GM12878 (cell line): ENCODE data around the gene RASSF4. TPM values are rescaled to one million over a fixed set of nuclear protein-coding genes. Genes with fewer than 3 reads are reported as not detected.

Source experiments
- ATAC-seq: fragments of 200-7000 bp; cut with Tn5 transposase; 3 replicates; pipeline ENCODE4 v1.9.1; 2020; ENCODE audit warnings: mild to moderate bottlenecking, moderate library complexity
- BruUV-seq: library from RNA; stranded (reverse); fragments of 400-500 nt; replicated peaks from 2 replicates; lab custom pipeline; 2021; lab: Mats Ljungman, UMichigan
- CTCF ChIA-PET: fragments of 300-600 bp; sonication (Branson Sonifier 250); formaldehyde crosslinking; extraction: SDS; loops from one replicate; lab custom pipeline; 2021; ENCODE audit warnings: inconsistent platforms; lab: Yijun Ruan, JAX
- POLR2A ChIA-PET: fragments of 350-600 bp; formaldehyde crosslinking; extraction: SDS; loops from one replicate; lab custom pipeline; 2021; ENCODE audit warnings: inconsistent platforms; lab: Charles Lee
- RAD21 ChIA-PET: fragments of 300-600 bp; sonication (Branson Sonifier 250); formaldehyde crosslinking; loops from one replicate; lab custom pipeline; 2023; ENCODE audit warnings: antibody characterized with exemption; ENCODE audit not compliant: unreplicated experiment; lab: Charles Lee
- SMC1A ChIA-PET: fragments of 300-600 bp; sonication (Branson Sonifier 250); formaldehyde crosslinking; loops from one replicate; lab custom pipeline; 2023; ENCODE audit not compliant: unreplicated experiment, uncharacterized antibody; lab: Charles Lee
- DNase-seq: peaks from one replicate; pipeline ENCODE4 v3.0.0-alpha.2; 2011; ENCODE audit warnings: low read depth, low spot score
- FAIRE-seq: peaks from 3 replicates; lab custom pipeline; 2011; peaks lifted over from hg19 to GRCh38; lab: Jason Lieb, UNC
- H2AFZ ChIP-seq: 2 replicates; pipeline ENCODE4 v1.6.0; 2011; ENCODE audit warnings: low read depth, low read length, control low read depth; ENCODE audit not compliant: control insufficient read depth
- H3K27ac ChIP-seq: 2 replicates; pipeline ENCODE4 v1.5.1; 2011; ENCODE audit warnings: control low read depth; ENCODE audit not compliant: control insufficient read depth, insufficient read depth
- H3K27me3 ChIP-seq, 2 experiments: replicated peaks in 1 of 2; 2 replicates each; pipeline versions ENCODE4 v1.6.0 to v1.6.1; 2011; ENCODE audit warnings: low read length in 1 of 2; ENCODE audit not compliant: control insufficient read depth in 2 of 2, insufficient read depth in 2 of 2
- H3K36me3 ChIP-seq, 2 experiments: 2 replicates each; pipeline ENCODE4 v1.5.1; 2011; ENCODE audit warnings: low read length in 1 of 2; ENCODE audit not compliant: control insufficient read depth in 2 of 2, insufficient read depth in 2 of 2
- H3K4me1 ChIP-seq: 2 replicates; pipeline ENCODE4 v1.6.1; 2011; ENCODE audit warnings: mild to moderate bottlenecking, low read length, moderate library complexity, mixed read lengths; ENCODE audit not compliant: control insufficient read depth, insufficient read depth
- H3K4me2 ChIP-seq: 2 replicates; pipeline ENCODE4 v1.6.0; 2011; ENCODE audit warnings: control low read depth; ENCODE audit not compliant: control insufficient read depth, insufficient read depth
- H3K4me3 ChIP-seq: fragments of 200-600 bp; sonication (generic); 2 replicates; pipeline ENCODE4 v1.5.1; 2016
- H3K79me2 ChIP-seq: 2 replicates; pipeline ENCODE4 v1.6.0; 2011; ENCODE audit warnings: low read length; ENCODE audit not compliant: control insufficient read depth, insufficient read depth
- H3K9ac ChIP-seq: 2 replicates; pipeline ENCODE4 v1.8.0; 2011; ENCODE audit warnings: low read length, control low read depth, mixed read lengths; ENCODE audit not compliant: control insufficient read depth, insufficient read depth
- H3K9me3 ChIP-seq: replicated peaks from 3 replicates; pipeline ENCODE4 v1.5.1; 2011; ENCODE audit warnings: mild to moderate bottlenecking, low read length; ENCODE audit not compliant: control insufficient read depth, insufficient read depth
- H4K20me1 ChIP-seq: 2 replicates; pipeline ENCODE4 v1.6.0; 2011; ENCODE audit not compliant: control insufficient read depth, insufficient read depth
- EZH2 ChIP-seq: IDR thresholded peaks from 2 replicates; pipeline ENCODE4 v1.6.1; 2012; ENCODE audit warnings: low read depth, mild to moderate bottlenecking, control low read depth, inconsistent platforms, low read length, borderline replicate concordance; ENCODE audit not compliant: control insufficient read depth
- FOS ChIP-seq: IDR thresholded peaks from 3 replicates; pipeline ENCODE4 v1.6.1; 2011; ENCODE audit warnings: borderline replicate concordance; ENCODE audit not compliant: insufficient read length; ENCODE audit errors: extremely low read depth
- GABPA ChIP-seq: IDR thresholded peaks from 2 replicates; pipeline ENCODE4 v1.6.1; 2014; ENCODE audit warnings: antibody characterized with exemption, low read depth, mild to moderate bottlenecking, inconsistent platforms
- MTA3 ChIP-seq: IDR thresholded peaks from 2 replicates; pipeline ENCODE4 v1.6.1; 2012; ENCODE audit warnings: low read length, inconsistent platforms, borderline replicate concordance
- SIN3A ChIP-seq: IDR thresholded peaks from 2 replicates; pipeline ENCODE4 v1.6.1; 2012; ENCODE audit warnings: low read depth, low read length, improper control_type of control experiment
- SREBF2 ChIP-seq: IDR thresholded peaks from 2 replicates; pipeline ENCODE4 v1.6.1; 2012; ENCODE audit warnings: mild to moderate bottlenecking, low read length
- WRNIP1 ChIP-seq: IDR thresholded peaks from 2 replicates; pipeline ENCODE4 v1.6.1; 2011; ENCODE audit warnings: low read depth, low read length, improper control_type of control experiment, borderline replicate concordance
- WGBS: methylation state at CpG from one replicate; pipeline ENCODE4 v1.1.6; 2016; ENCODE audit warnings: low lambda C conversion rate; ENCODE audit not compliant: insufficient replicate concordance, insufficient coverage; ENCODE audit errors: missing lambda C conversion rate; 5-methylcytosine and 5-hydroxymethylcytosine counted together
- in situ Hi-C: fragments of 300-500 bp; cut with MboI; formaldehyde crosslinking; loops from 9 replicates; pipeline ENCODE4 v1.14.3; 2018; ENCODE audit warnings: mixed read lengths
- intact Hi-C: fragments of 100-400 bp; cut with micrococcal nuclease; formaldehyde crosslinking; loops from one replicate; pipeline ENCODE4 v1.14.2; 2022; ENCODE audit not compliant: unreplicated experiment
- polyA plus RNA-seq, 11 experiments: library from polyadenylated mRNA; depleted of rRNA in 4 of 11; unstranded in 6 of 11; stranded (reverse) in 5 of 11; fragments of >200 nt; fragmentation: Nextera tagmentation in 4 of 11; fragmentation: Illumina TruSeq in 1 of 11; extraction: Ambion mirVana in 4 of 11; extraction: Trizol in 1 of 11; gene quantifications; 1 replicate in 1 of 11; 2 replicates in 10 of 11; pipeline versions ENCODE4 v1.2.1 to v1.2.3, GENCODE V29; 2011 to 2016; ENCODE audit warnings: inconsistent platforms in 2 of 11, missing spikeins in 2 of 11, low read depth in 1 of 11
- total RNA-seq, 4 experiments: library from RNA; depleted of rRNA in 3 of 4; stranded (reverse); fragments of >200 nt in 3 of 4; fragmentation: Illumina TruSeq in 1 of 4; extraction: Trizol in 1 of 4; gene quantifications; 2 replicates each; pipeline versions ENCODE4 v1.2.1 to v1.2.3, GENCODE V29; 2013 to 2021
- TF ChIP-seq, protein P1 (sequence below): fragments of 450-650 bp; IDR thresholded peaks from 2 replicates; pipeline ENCODE4 v1.6.1; 2017; ENCODE audit warnings: mild to moderate bottlenecking
- TF ChIP-seq, protein P2 (sequence below): IDR thresholded peaks from 2 replicates; pipeline ENCODE4 v1.6.1; 2012; ENCODE audit warnings: improper control_type of control experiment, low read depth, low read length; ENCODE audit not compliant: insufficient replicate concordance
- TF ChIP-seq, protein P3 (sequence below): IDR thresholded peaks from 2 replicates; pipeline ENCODE4 v1.6.1; 2011; ENCODE audit warnings: mild to moderate bottlenecking, low read depth, low read length, moderate library complexity; ENCODE audit not compliant: insufficient replicate concordance

RASSF4 gene
- total and polyA plus RNA-seq, 10 of the 15 experiments (the other 5 are each of a cell fraction or from before 2014, with no cell fraction given), result 3.7 to 71.1 (median 16.8) TPM

DNA sequence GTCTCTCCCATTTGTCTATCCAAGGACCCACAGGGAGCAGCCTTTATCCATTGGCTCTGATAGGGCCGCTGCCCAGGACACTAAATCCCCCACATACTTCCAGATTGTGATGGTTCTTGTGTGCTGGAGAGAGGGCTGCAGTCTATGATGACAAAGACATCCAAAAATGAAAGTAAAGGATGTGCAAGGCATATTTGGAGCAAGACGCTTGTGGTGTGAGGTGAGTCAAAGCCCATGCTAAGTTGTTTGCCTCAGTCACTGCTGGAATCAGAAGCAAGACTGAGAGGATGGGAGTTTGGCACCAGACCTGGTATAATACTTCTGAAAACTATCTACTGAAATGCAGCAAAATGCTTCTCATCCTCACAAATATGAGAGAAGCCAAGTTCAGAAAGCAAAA, 63.8 kb downstream of the RASSF4 start:
- intact Hi-C loops (no loop called here), in situ Hi-C loops (no loop called here)
- no peak overlapping the region for H3K4me3 ChIP-seq
- no peaks in the 10 kb centered on the region for H3K36me3 ChIP-seq
- H3K4me2 ChIP-seq, result no peak overlapping the region
- no peak overlapping the region for H3K9ac ChIP-seq
- no peak for FAIRE-seq
- H3K27ac ChIP-seq, result no peak overlapping the region
- ATAC-seq, result no peak
- POLR2A ChIA-PET, result no interaction called here
- H4K20me1 ChIP-seq, result no peaks in the 10 kb centered on the region
- no peaks in the 10 kb centered on the region for H3K79me2 ChIP-seq
- H3K4me1 ChIP-seq, result no peaks in the 10 kb centered on the region
- H3K9me3 ChIP-seq, result no peaks in the 10 kb centered on the region
- TF ChIP-seq WRNIP1 (no peak), FOS (no peak), MTA3 (no peak), SIN3A (no peak), SREBF2 (no peak), GABPA (no peak), EZH2 (no peak)
- TF ChIP-seq, protein P1, sequence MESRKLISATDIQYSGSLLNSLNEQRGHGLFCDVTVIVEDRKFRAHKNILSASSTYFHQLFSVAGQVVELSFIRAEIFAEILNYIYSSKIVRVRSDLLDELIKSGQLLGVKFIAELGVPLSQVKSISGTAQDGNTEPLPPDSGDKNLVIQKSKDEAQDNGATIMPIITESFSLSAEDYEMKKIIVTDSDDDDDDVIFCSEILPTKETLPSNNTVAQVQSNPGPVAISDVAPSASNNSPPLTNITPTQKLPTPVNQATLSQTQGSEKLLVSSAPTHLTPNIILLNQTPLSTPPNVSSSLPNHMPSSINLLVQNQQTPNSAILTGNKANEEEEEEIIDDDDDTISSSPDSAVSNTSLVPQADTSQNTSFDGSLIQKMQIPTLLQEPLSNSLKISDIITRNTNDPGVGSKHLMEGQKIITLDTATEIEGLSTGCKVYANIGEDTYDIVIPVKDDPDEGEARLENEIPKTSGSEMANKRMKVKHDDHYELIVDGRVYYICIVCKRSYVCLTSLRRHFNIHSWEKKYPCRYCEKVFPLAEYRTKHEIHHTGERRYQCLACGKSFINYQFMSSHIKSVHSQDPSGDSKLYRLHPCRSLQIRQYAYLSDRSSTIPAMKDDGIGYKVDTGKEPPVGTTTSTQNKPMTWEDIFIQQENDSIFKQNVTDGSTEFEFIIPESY, result no peak
- TF ChIP-seq, protein P2, sequence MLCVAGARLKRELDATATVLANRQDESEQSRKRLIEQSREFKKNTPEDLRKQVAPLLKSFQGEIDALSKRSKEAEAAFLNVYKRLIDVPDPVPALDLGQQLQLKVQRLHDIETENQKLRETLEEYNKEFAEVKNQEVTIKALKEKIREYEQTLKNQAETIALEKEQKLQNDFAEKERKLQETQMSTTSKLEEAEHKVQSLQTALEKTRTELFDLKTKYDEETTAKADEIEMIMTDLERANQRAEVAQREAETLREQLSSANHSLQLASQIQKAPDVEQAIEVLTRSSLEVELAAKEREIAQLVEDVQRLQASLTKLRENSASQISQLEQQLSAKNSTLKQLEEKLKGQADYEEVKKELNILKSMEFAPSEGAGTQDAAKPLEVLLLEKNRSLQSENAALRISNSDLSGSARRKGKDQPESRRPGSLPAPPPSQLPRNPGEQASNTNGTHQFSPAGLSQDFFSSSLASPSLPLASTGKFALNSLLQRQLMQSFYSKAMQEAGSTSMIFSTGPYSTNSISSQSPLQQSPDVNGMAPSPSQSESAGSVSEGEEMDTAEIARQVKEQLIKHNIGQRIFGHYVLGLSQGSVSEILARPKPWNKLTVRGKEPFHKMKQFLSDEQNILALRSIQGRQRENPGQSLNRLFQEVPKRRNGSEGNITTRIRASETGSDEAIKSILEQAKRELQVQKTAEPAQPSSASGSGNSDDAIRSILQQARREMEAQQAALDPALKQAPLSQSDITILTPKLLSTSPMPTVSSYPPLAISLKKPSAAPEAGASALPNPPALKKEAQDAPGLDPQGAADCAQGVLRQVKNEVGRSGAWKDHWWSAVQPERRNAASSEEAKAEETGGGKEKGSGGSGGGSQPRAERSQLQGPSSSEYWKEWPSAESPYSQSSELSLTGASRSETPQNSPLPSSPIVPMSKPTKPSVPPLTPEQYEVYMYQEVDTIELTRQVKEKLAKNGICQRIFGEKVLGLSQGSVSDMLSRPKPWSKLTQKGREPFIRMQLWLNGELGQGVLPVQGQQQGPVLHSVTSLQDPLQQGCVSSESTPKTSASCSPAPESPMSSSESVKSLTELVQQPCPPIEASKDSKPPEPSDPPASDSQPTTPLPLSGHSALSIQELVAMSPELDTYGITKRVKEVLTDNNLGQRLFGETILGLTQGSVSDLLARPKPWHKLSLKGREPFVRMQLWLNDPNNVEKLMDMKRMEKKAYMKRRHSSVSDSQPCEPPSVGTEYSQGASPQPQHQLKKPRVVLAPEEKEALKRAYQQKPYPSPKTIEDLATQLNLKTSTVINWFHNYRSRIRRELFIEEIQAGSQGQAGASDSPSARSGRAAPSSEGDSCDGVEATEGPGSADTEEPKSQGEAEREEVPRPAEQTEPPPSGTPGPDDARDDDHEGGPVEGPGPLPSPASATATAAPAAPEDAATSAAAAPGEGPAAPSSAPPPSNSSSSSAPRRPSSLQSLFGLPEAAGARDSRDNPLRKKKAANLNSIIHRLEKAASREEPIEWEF, result no peak
- TF ChIP-seq, protein P3, sequence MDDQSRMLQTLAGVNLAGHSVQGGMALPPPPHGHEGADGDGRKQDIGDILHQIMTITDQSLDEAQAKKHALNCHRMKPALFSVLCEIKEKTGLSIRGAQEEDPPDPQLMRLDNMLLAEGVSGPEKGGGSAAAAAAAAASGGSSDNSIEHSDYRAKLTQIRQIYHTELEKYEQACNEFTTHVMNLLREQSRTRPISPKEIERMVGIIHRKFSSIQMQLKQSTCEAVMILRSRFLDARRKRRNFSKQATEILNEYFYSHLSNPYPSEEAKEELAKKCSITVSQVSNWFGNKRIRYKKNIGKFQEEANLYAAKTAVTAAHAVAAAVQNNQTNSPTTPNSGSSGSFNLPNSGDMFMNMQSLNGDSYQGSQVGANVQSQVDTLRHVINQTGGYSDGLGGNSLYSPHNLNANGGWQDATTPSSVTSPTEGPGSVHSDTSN, result no peak
- RAD21 ChIA-PET, result no interaction called here
- CTCF ChIA-PET, result no interaction called here
- BruUV-seq, result no TSS peak
- no peak overlapping the region for H2AFZ ChIP-seq
- no peaks in the 10 kb centered on the region for H3K27me3 ChIP-seq
- WGBS, result 32% methylated on average over 2 of the region's 2 CpGs
- SMC1A ChIA-PET, result no interaction called here
- no peak for DNase-seq
